Esophagus mucosa (tissue), 1 donor: ENCODE measurements around the gene SETX. TPM values are rescaled to one million over a fixed set of nuclear protein-coding genes. Genes with fewer than 3 reads are reported as not detected.
"Not testable (repeated sequence)": the region's sequence is repeated elsewhere in the genome, so short reads cannot be mapped to it uniquely, and the experiment has no call there.

ENCODE experiments used
- ATAC-seq: fragments of 200-7000 bp; cut with Tn5 transposase; one replicate; pipeline ENCODE4 v1.9.1; 2020
- total RNA-seq: library from RNA; stranded (reverse); gene quantifications from one replicate; pipeline ENCODE4 v1.2.4, GENCODE V29; 2023
- donor health status: DM: yes; HTN: yes; CAD: no.

SETX gene, protein sequence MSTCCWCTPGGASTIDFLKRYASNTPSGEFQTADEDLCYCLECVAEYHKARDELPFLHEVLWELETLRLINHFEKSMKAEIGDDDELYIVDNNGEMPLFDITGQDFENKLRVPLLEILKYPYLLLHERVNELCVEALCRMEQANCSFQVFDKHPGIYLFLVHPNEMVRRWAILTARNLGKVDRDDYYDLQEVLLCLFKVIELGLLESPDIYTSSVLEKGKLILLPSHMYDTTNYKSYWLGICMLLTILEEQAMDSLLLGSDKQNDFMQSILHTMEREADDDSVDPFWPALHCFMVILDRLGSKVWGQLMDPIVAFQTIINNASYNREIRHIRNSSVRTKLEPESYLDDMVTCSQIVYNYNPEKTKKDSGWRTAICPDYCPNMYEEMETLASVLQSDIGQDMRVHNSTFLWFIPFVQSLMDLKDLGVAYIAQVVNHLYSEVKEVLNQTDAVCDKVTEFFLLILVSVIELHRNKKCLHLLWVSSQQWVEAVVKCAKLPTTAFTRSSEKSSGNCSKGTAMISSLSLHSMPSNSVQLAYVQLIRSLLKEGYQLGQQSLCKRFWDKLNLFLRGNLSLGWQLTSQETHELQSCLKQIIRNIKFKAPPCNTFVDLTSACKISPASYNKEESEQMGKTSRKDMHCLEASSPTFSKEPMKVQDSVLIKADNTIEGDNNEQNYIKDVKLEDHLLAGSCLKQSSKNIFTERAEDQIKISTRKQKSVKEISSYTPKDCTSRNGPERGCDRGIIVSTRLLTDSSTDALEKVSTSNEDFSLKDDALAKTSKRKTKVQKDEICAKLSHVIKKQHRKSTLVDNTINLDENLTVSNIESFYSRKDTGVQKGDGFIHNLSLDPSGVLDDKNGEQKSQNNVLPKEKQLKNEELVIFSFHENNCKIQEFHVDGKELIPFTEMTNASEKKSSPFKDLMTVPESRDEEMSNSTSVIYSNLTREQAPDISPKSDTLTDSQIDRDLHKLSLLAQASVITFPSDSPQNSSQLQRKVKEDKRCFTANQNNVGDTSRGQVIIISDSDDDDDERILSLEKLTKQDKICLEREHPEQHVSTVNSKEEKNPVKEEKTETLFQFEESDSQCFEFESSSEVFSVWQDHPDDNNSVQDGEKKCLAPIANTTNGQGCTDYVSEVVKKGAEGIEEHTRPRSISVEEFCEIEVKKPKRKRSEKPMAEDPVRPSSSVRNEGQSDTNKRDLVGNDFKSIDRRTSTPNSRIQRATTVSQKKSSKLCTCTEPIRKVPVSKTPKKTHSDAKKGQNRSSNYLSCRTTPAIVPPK (N-terminal part only)
- total RNA-seq, result 19.1 TPM

DNA sequence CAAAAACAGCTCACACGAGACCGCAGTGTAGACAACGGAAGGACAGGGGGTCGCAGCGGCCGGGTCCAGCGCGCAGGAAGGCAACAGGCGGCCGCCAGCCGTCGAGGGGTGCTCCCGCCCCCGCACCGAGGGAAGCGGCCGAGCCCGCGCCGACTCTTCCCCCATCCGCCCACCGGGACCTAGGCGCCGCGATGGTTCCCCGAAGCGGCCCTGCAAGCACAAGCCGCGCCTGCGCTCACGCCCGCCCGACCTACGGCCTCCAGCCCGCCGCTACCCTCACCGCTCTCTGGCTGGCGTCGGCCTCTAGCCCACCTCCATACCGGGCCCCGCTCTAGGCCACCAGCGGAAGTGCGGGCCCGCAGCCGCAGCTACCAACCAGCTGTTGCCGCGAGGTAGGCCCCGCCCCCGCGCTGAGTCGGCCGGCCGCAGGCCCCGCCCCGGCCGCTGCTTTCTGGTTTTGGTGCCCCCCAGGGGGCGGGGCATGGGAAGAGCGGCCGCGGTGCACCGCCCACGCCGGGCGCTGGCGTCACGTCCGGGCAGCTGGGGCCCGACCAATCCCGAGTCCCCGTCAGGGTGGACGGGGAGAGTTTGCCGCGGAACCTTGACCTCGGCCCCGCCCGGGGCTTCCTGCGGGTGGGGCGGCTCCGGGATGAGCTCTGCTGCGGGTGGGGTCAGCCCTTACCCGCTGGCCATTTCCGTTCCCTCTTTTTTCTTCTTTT, at the start of gene SETX:
Gene SETX, minus strand, starts transcription at position 350 of the 719 bp plus-strand sequence. CDS start 5,558 bp downstream, outside the sequence.
- peak; percentile 99 for ATAC-seq

GRCh38 chr9:132404228-132404881, 49.6 kb upstream of the SETX start:
- no peak for ATAC-seq

DNA sequence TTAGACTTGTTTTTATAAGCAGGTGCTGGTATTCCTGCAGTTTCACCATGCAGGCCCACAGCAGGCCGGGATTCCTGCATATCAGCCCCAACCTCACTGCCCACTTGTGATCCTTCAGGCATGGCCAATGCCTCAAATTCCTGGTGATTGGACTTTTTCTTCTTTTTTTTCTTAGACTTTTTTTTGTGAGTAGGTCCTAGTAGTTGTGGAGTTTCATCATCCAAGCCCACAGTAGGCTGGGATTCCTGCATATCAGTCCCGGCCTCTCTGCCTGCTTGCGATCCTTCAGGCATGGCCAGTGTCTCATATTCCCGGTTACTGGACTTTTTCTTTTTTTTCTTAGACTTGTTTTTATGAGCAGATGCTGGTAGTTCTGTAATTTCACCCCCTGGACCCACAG, 47.0 kb upstream of the SETX start:
- no peak for ATAC-seq

- no peak for ATAC-seq
Measured at GRCh38 chr9:132395560-132395959, 40.8 kb upstream of the SETX start.

GRCh38 chr9:132391449-132391848, 36.7 kb upstream of the SETX start:
- no peak for ATAC-seq

DNA sequence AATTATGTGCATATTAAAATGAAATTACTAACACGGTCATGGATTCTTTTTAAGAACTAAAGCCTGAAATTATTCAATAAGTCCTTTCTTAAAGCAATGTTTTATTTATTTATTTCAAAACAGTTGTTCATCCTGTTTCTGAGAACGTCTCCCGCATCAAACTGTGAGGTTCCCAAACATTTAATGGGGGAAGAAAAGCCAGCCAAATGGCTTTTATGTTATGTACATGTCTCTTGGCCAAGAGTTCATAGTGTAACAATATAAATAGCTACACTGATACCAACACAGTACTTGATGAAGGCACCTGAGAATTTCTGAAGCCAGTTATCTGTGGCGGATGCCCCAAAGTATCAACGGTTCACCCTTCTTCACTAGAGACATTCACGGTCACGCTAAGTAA, 36.2 kb upstream of the SETX start:
- ATAC-seq, result no peak

- ATAC-seq, result no peak
Measured at GRCh38 chr9:132387133-132387532, 32.3 kb upstream of the SETX start.

- ATAC-seq, result peak; percentile 37
Measured at GRCh38 chr9:132384376-132384775, 29.6 kb upstream of the SETX start.

GRCh38 chr9:132383462-132383883, 28.7 kb upstream of the SETX start:
- peak; percentile 62 for ATAC-seq

GRCh38 chr9:132381966-132382541, 27.3 kb upstream of the SETX start:
- no peak for ATAC-seq

DNA sequence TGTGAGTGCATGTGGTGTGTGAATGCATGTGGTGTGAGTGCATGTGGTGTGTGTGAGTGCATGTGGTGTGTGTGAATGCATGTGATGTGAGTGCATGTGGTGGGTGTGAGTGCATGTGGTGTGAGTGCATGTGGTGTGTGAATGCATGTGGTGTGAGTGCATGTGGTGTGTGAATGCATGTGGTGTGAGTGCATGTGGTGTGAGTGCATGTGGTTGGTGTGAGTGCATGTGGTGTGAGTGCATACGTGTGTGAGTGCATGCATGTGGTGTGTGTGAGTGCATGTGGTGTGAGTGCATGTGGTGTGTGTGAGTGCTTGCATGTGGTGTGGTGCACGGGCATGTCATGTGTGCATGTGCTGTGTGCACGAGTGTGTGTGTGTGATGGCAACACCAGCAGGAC, 23.6 kb upstream of the SETX start:
- not testable (repeated sequence) for ATAC-seq

- ATAC-seq, result not testable (repeated sequence)
Measured at GRCh38 chr9:132377769-132378168, 23.0 kb upstream of the SETX start.

- ATAC-seq, result peak; percentile 87
Measured at GRCh38 chr9:132372177-132373095, 17.6 kb upstream of the SETX start.

DNA sequence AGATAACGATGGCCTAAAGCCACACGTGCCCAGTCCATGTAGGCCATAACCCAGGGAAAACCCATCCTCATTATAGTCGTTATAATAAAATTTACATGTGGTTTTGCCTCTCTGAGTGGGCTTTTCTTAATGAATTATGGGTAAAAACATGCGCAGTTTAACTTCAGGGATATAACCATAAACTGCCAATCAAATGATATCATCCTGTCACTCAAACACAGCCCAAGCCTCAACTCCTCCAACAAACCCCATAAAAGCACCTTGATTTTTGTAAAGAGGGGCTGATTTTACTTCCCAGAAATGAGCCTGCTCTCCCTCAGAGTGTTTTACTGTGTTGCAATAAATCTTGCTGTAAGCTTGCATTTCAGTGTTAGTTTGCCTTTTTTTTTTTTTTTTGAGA, 15.8 kb upstream of the SETX start:
- no peak for ATAC-seq

DNA sequence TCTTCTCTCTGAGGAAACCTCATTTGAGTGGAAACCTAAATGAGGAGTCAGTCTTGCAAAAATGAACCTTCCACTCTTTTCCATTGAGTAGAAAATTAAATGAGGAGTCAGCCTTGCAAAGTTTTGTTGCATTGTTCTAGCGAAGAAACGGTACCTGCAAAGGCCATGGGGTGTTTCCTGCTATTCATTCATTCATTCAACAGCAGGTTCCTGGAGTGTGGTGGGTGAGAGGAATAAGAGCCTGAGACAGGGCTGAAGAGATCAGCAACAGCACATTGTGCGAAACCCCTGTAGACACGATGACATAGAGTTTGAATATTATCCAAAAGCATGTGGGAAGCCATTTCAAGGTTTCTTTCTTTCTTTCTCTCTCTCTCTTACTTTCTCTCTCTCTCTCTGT, 14.6 kb upstream of the SETX start:
- no peak for ATAC-seq

GRCh38 chr9:132367613-132368313, 13.0 kb upstream of the SETX start:
- ATAC-seq, result no peak

GRCh38 chr9:132366481-132366880, 11.7 kb upstream of the SETX start:
- no peak for ATAC-seq

DNA sequence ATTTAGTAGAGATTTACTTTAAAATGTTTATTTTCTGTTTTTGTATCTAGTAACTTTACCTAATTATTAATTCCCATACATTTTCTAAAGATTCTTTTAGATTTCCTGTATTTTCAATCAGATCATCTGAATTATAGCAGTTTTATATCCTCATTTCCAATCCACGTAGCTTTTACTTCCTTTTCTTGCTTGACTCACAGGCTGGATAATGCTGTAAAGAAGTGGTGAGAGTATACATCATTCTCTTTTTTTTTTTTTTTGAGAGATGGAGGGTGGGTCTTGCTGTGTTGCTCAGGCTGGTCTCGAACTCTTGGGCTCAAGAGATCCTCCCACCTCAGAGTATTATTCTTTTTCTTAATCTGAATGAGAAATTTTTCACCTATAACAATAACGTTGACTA, 11.2 kb upstream of the SETX start:
- ATAC-seq, result no peak

DNA sequence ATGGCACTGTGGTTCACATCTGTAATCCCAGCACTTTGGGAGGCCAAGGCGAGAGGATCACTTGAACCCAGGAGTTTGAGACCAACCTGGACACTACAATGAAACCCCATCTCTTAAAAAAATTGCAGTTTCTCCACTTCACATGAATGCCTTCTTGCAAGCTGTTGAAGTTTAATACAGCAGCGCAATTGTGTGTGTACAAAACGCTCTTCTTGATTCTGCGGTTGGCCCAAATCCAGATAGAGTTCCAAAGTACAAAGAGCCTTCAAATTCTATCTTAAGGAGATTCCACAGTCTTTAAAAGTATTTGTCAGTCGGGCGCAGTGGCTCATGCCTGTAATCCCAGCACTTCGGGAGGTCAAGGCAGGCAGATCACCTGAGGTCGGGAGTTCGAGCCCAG, 9.3 kb upstream of the SETX start:
- no peak for ATAC-seq
